HEK293 (cell line): ENCODE measurements around the gene PROX1.

Source experiments
- BCL11A ChIP-seq: fragments of 450-650 bp; formaldehyde crosslinking; IDR thresholded peaks from 2 replicates; pipeline ENCODE4 v1.5.1; 2016; ENCODE audit warnings: low read depth, missing biosample characterization, missing genetic modification characterization
- SETDB1 ChIP-seq: IDR thresholded peaks from one replicate; pipeline ENCODE4 v1.6.1; 2017; ENCODE audit warnings: mild to moderate bottlenecking, low read length, moderate library complexity, mixed read lengths; ENCODE audit not compliant: insufficient read length
- ZBTB7A ChIP-seq: fragments of 450-650 bp; formaldehyde crosslinking; IDR thresholded peaks from 2 replicates; pipeline ENCODE4 v1.5.1; 2016; ENCODE audit warnings: low read depth, missing biosample characterization, missing genetic modification characterization
- ZEB2 ChIP-seq: fragments of 450-650 bp; formaldehyde crosslinking; IDR thresholded peaks from 2 replicates; pipeline ENCODE4 v1.5.1; 2016; ENCODE audit warnings: missing biosample characterization, missing genetic modification characterization
- ZFP3 ChIP-seq: fragments of 450-650 bp; formaldehyde crosslinking; IDR thresholded peaks from 2 replicates; pipeline ENCODE4 v1.5.1; 2016; ENCODE audit warnings: low read depth, missing biosample characterization, missing genetic modification characterization
- ZNF174 ChIP-seq: fragments of 450-650 bp; formaldehyde crosslinking; IDR thresholded peaks from 2 replicates; pipeline ENCODE4 v1.5.0; 2017; ENCODE audit warnings: missing biosample characterization, mild to moderate bottlenecking, missing genetic modification characterization
- ZSCAN23 ChIP-seq: fragments of 450-650 bp; formaldehyde crosslinking; IDR thresholded peaks from 2 replicates; pipeline ENCODE4 v1.5.1; 2016; ENCODE audit warnings: missing biosample characterization, missing genetic modification characterization
- TF ChIP-seq, protein P1 (sequence below): fragments of 450-650 bp; formaldehyde crosslinking; IDR thresholded peaks from 2 replicates; pipeline ENCODE4 v1.5.1; 2016; ENCODE audit warnings: missing biosample characterization, missing genetic modification characterization
- TF ChIP-seq, protein P2 (sequence below): fragments of 450-650 bp; formaldehyde crosslinking; IDR thresholded peaks from 2 replicates; pipeline ENCODE4 v1.5.1; 2016; ENCODE audit warnings: missing biosample characterization, missing genetic modification characterization
- TF ChIP-seq, protein P3 (sequence below): fragments of 450-650 bp; formaldehyde crosslinking; IDR thresholded peaks from 2 replicates; pipeline ENCODE4 v1.5.1; 2016; ENCODE audit warnings: missing biosample characterization, missing genetic modification characterization
- TF ChIP-seq, protein P4 (sequence below): fragments of 450-650 bp; formaldehyde crosslinking; IDR thresholded peaks from 2 replicates; pipeline ENCODE4 v1.5.1; 2016; ENCODE audit warnings: missing biosample characterization, missing genetic modification characterization, low read depth

GRCh38 chr1:213999732-214000131 is 12.0 kb downstream of the PROX1 start:
- TF ChIP-seq ZBTB7A (tag by site-specific recombination) = no peak
- TF ChIP-seq, protein P1, sequence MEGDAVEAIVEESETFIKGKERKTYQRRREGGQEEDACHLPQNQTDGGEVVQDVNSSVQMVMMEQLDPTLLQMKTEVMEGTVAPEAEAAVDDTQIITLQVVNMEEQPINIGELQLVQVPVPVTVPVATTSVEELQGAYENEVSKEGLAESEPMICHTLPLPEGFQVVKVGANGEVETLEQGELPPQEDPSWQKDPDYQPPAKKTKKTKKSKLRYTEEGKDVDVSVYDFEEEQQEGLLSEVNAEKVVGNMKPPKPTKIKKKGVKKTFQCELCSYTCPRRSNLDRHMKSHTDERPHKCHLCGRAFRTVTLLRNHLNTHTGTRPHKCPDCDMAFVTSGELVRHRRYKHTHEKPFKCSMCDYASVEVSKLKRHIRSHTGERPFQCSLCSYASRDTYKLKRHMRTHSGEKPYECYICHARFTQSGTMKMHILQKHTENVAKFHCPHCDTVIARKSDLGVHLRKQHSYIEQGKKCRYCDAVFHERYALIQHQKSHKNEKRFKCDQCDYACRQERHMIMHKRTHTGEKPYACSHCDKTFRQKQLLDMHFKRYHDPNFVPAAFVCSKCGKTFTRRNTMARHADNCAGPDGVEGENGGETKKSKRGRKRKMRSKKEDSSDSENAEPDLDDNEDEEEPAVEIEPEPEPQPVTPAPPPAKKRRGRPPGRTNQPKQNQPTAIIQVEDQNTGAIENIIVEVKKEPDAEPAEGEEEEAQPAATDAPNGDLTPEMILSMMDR (tag by site-specific recombination) = no peak
- TF ChIP-seq, protein P2, sequence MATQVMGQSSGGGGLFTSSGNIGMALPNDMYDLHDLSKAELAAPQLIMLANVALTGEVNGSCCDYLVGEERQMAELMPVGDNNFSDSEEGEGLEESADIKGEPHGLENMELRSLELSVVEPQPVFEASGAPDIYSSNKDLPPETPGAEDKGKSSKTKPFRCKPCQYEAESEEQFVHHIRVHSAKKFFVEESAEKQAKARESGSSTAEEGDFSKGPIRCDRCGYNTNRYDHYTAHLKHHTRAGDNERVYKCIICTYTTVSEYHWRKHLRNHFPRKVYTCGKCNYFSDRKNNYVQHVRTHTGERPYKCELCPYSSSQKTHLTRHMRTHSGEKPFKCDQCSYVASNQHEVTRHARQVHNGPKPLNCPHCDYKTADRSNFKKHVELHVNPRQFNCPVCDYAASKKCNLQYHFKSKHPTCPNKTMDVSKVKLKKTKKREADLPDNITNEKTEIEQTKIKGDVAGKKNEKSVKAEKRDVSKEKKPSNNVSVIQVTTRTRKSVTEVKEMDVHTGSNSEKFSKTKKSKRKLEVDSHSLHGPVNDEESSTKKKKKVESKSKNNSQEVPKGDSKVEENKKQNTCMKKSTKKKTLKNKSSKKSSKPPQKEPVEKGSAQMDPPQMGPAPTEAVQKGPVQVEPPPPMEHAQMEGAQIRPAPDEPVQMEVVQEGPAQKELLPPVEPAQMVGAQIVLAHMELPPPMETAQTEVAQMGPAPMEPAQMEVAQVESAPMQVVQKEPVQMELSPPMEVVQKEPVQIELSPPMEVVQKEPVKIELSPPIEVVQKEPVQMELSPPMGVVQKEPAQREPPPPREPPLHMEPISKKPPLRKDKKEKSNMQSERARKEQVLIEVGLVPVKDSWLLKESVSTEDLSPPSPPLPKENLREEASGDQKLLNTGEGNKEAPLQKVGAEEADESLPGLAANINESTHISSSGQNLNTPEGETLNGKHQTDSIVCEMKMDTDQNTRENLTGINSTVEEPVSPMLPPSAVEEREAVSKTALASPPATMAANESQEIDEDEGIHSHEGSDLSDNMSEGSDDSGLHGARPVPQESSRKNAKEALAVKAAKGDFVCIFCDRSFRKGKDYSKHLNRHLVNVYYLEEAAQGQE = no peak
- TF ChIP-seq, protein P3, sequence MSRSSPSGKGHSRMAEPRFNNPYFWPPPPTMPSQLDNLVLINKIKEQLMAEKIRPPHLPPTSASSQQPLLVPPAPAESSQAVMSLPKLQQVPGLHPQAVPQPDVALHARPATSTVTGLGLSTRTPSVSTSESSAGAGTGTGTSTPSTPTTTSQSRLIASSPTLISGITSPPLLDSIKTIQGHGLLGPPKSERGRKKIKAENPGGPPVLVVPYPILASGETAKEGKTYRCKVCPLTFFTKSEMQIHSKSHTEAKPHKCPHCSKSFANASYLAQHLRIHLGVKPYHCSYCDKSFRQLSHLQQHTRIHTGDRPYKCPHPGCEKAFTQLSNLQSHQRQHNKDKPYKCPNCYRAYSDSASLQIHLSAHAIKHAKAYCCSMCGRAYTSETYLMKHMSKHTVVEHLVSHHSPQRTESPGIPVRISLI (tag by site-specific recombination) = no peak
- TF ChIP-seq, protein P4, sequence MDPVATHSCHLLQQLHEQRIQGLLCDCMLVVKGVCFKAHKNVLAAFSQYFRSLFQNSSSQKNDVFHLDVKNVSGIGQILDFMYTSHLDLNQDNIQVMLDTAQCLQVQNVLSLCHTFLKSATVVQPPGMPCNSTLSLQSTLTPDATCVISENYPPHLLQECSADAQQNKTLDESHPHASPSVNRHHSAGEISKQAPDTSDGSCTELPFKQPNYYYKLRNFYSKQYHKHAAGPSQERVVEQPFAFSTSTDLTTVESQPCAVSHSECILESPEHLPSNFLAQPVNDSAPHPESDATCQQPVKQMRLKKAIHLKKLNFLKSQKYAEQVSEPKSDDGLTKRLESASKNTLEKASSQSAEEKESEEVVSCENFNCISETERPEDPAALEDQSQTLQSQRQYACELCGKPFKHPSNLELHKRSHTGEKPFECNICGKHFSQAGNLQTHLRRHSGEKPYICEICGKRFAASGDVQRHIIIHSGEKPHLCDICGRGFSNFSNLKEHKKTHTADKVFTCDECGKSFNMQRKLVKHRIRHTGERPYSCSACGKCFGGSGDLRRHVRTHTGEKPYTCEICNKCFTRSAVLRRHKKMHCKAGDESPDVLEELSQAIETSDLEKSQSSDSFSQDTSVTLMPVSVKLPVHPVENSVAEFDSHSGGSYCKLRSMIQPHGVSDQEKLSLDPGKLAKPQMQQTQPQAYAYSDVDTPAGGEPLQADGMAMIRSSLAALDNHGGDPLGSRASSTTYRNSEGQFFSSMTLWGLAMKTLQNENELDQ (tag by site-specific recombination) = no peak
- no peak for TF ChIP-seq SETDB1
- no peak for TF ChIP-seq ZFP3 (tag by site-specific recombination)
- TF ChIP-seq ZEB2 (tag by site-specific recombination) = no peak
- TF ChIP-seq BCL11A (tag by site-specific recombination) = no peak
- no peak for TF ChIP-seq ZSCAN23
- no peak for TF ChIP-seq ZNF174 (tag by site-specific recombination)
